ENCODE measurements around the gene CRYZ. TPM values are rescaled to one million over a fixed set of nuclear protein-coding genes. Genes with fewer than 3 reads are reported as not detected.

The CRYZ gene
- total RNA-seq, 1 donor from 2014 or later = not detected

DNA sequence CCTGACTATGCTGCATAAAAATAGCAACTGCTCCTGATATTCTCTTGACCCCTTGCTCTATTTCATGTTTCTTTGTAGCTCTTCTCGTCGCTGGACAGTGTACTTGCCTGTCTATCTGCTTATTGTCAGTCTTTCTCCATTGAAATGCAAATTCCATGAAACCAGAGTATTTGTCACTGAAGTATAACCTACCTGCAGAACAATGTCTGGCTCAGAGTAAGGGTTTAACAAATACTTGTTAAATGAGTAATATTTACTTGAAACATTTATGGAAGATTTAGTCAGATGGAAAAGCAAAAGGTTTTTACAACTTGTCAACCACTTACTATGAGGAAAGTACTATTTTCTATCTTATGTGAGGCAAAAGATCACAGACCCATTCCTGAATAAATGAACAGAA lies 39.4 kb downstream of the CRYZ start:
- H3K4me3 ChIP-seq = no peak overlapping the region
- no peak overlapping the region for H3K4me2 ChIP-seq
- peaks cover 13% of the 10 kb centered on the region for H3K4me1 Mint-ChIP-seq
- no peak overlapping the region for H2AFZ ChIP-seq (replicated peaks)
- no peaks in the 10 kb centered on the region for H3K27me3 ChIP-seq
- DNase-seq (ENCODE audit: low spot score) = no peak
- no peaks in the 10 kb centered on the region for H3K9me3 Mint-ChIP-seq
- TF ChIP-seq EZH2 (IDR thresholded peaks at IDR 0.05) = no peak
- no peaks in the 10 kb centered on the region for H4K20me1 ChIP-seq (ENCODE audit: low read depth)
- H3F3A ChIP-seq (ENCODE audit: low read depth) = no peaks in the 10 kb centered on the region
- H3K4me1 ChIP-seq = no peaks in the 10 kb centered on the region
- H3K9ac ChIP-seq = no peak overlapping the region
- no peak overlapping the region for H3K27ac Mint-ChIP-seq
- no peak overlapping the region for H3K4me3 Mint-ChIP-seq
- no peaks in the 10 kb centered on the region for H3K9me3 ChIP-seq (ENCODE audit: low read depth)
- H3K27me3 Mint-ChIP-seq (ENCODE audit: insufficient read depth, low read depth) = peaks cover 6% of the 10 kb centered on the region
- no peak overlapping the region for H3K27ac ChIP-seq
- H3K36me3 ChIP-seq = no peaks in the 10 kb centered on the region
- H3K36me3 Mint-ChIP-seq = no peaks in the 10 kb centered on the region
- no peaks in the 10 kb centered on the region for H3K79me2 ChIP-seq (ENCODE audit: low read depth)

DNA sequence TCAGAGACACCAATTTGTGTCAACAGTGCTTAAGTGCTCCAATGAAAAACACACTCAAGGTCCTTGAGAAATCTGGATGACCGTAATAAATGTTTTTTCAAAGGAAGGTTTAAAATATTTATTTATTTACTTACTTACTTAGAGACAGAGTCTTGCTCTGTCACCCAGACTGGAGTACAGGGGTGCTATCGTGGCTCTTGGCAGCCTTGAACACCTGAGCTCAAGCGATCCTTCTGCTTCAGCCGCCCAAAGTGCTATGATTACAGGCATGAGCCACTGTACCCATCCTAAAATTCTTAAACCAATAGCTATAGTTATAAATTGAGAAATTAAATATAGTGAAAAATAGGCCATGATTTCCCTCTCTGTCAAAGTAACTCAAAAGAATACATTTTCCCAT lies 41.9 kb downstream of the CRYZ start:
- Histone ChIP-seq H4K20me1 (ENCODE audit: low read depth) (no peaks in the 10 kb centered on the region), H3K79me2 (ENCODE audit: low read depth) (no peaks in the 10 kb centered on the region), H3K4me1 (no peaks in the 10 kb centered on the region), H3K27ac (no peak overlapping the region), H3K9ac (no peak overlapping the region), H3K36me3 (no peaks in the 10 kb centered on the region), H2AFZ (replicated peaks) (no peak overlapping the region), H3K27me3 (no peaks in the 10 kb centered on the region), H3K4me2 (no peak overlapping the region), H3K9me3 (ENCODE audit: low read depth) (no peaks in the 10 kb centered on the region), H3F3A (ENCODE audit: low read depth) (no peaks in the 10 kb centered on the region), H3K4me3 (no peak overlapping the region)
- Mint-ChIP-seq H3K27me3 (ENCODE audit: insufficient read depth, low read depth) (peaks cover 1% of the 10 kb centered on the region), H3K9me3 (no peaks in the 10 kb centered on the region), H3K27ac (no peak overlapping the region), H3K36me3 (no peaks in the 10 kb centered on the region), H3K4me3 (no peak overlapping the region), H3K4me1 (peaks cover 19% of the 10 kb centered on the region)
- TF ChIP-seq, protein P1, sequence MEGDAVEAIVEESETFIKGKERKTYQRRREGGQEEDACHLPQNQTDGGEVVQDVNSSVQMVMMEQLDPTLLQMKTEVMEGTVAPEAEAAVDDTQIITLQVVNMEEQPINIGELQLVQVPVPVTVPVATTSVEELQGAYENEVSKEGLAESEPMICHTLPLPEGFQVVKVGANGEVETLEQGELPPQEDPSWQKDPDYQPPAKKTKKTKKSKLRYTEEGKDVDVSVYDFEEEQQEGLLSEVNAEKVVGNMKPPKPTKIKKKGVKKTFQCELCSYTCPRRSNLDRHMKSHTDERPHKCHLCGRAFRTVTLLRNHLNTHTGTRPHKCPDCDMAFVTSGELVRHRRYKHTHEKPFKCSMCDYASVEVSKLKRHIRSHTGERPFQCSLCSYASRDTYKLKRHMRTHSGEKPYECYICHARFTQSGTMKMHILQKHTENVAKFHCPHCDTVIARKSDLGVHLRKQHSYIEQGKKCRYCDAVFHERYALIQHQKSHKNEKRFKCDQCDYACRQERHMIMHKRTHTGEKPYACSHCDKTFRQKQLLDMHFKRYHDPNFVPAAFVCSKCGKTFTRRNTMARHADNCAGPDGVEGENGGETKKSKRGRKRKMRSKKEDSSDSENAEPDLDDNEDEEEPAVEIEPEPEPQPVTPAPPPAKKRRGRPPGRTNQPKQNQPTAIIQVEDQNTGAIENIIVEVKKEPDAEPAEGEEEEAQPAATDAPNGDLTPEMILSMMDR (IDR thresholded peaks at IDR 0.05) = no peak
- TF ChIP-seq EZH2 (IDR thresholded peaks at IDR 0.05) = no peak
- TF ChIP-seq EZH2phosphoT487 (IDR thresholded peaks at IDR 0.05) = no peak
- no peak for DNase-seq (ENCODE audit: low spot score)

DNA sequence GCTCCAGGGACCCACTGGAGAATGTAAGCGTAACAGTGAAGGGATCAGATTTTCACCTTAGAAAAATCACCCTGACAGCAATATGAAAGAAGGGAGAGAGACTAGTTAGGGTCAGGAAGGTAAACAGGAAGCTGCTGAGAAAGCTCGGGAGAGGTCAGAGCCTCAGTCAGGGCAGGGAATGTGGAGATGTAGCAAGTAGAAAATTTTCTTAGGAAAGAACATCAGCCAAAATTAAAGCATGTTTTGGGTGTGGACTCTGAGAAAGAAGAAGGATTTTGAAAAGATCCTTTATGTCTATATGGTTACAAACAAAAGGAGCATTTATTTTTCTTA lies 42.5 kb downstream of the CRYZ start:
- no peak overlapping the region for H3K4me2 ChIP-seq
- no peak overlapping the region for H3K4me3 ChIP-seq
- Mint-ChIP-seq H3K4me3 (no peak overlapping the region), H3K36me3 (no peaks in the 10 kb centered on the region), H3K9me3 (no peaks in the 10 kb centered on the region), H3K27me3 (ENCODE audit: insufficient read depth, low read depth) (no peaks in the 10 kb centered on the region), H3K4me1 (peaks cover 19% of the 10 kb centered on the region), H3K27ac (peak overlapping the region; percentile 72)
- H3F3A ChIP-seq (ENCODE audit: low read depth) = no peaks in the 10 kb centered on the region
- no peak overlapping the region for H3K9ac ChIP-seq
- H2AFZ ChIP-seq (replicated peaks) = peak overlapping the region; percentile 88
- no peaks in the 10 kb centered on the region for H3K9me3 ChIP-seq (ENCODE audit: low read depth)
- H3K36me3 ChIP-seq = no peaks in the 10 kb centered on the region
- no peak for DNase-seq (ENCODE audit: low spot score)
- H3K4me1 ChIP-seq = no peaks in the 10 kb centered on the region
- no peak overlapping the region for H3K27ac ChIP-seq
- H3K79me2 ChIP-seq (ENCODE audit: low read depth) = no peaks in the 10 kb centered on the region
- no peaks in the 10 kb centered on the region for H3K27me3 ChIP-seq
- TF ChIP-seq EZH2 (IDR thresholded peaks at IDR 0.05) (no peak), EZH2phosphoT487 (IDR thresholded peaks at IDR 0.05) (no peak)
- TF ChIP-seq, protein P1 (IDR thresholded peaks at IDR 0.05) = no peak
- no peaks in the 10 kb centered on the region for H4K20me1 ChIP-seq (ENCODE audit: low read depth)

DNA sequence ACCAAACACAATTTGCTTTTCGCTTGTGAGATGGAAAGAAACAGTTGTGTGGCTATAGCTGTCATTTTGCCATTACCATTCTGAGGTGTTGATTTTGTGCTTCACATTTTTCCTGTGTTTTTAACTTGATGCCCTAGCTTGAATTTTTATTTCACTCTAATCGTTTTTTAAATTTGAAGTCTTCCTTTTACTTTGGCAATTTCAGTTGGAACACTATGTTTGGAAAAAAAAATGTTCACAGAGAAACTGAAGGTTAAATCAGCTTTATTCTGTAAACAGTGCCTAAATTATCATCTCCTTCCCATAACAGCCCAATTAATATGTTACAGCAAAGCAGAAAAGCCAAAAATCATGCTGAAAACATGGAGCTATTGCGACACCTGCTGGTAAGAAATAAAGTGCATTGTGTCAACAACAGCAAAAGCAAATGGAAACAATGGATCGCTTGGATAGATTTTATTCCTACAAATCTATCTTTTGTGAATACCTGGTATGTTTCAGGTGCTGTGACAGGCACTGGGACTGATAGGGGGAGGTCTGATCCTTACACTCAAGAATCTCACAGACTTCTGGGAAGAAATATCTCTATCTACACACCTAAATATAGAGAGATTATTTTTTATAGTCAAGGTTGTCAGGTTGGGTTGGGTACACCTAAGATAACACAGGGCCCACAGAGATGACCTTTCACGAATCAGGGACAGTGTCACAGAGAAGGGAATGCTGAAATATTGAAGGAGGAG lies 43.1 kb downstream of the CRYZ start:
- Histone ChIP-seq H3K79me2 (ENCODE audit: low read depth) (no peaks in the 10 kb centered on the region), H3K27me3 (no peaks in the 10 kb centered on the region), H3K9me3 (ENCODE audit: low read depth) (no peaks in the 10 kb centered on the region), H3K36me3 (no peaks in the 10 kb centered on the region), H3K9ac (no peak overlapping the region), H3K27ac (no peak overlapping the region), H4K20me1 (ENCODE audit: low read depth) (no peaks in the 10 kb centered on the region), H3F3A (ENCODE audit: low read depth) (no peaks in the 10 kb centered on the region), H3K4me1 (no peaks in the 10 kb centered on the region), H2AFZ (replicated peaks) (peak overlapping the region; percentile 88), H3K4me2 (no peak overlapping the region), H3K4me3 (no peak overlapping the region)
- peak; percentile 73 for DNase-seq (ENCODE audit: low spot score)
- Mint-ChIP-seq H3K27ac (peak overlapping the region; percentile 72), H3K36me3 (no peaks in the 10 kb centered on the region), H3K4me1 (peaks cover 19% of the 10 kb centered on the region), H3K9me3 (no peaks in the 10 kb centered on the region), H3K4me3 (no peak overlapping the region), H3K27me3 (ENCODE audit: insufficient read depth, low read depth) (no peaks in the 10 kb centered on the region)
- no peak for TF ChIP-seq EZH2 (IDR thresholded peaks at IDR 0.05)
- TF ChIP-seq, protein P1 (IDR thresholded peaks at IDR 0.05) = peak; percentile 95

Data from neural progenitor cell (in vitro differentiated cells).